Stimulated activated naive CD8-positive, alpha-beta T cell treated with anti-CD3 and anti-CD28 coated beads, Interleukin-15, Interleukin-2, amounts not matched to agents 100 U/mL and 50 U/mL, for 24 hours (primary cell): ENCODE data around the gene DPP7.
A peak's percentile ranks its signal among the peaks of the same experiment; 100 is the strongest.
"Not testable (repeated sequence)": the region's sequence is repeated elsewhere in the genome, so short reads cannot be mapped to it uniquely, and the experiment has no call there.

ENCODE experiments used
- ATAC-seq: fragments of 150-1000 bp; cut with Tn5 transposase; one replicate; pipeline ENCODE4 v1.10.0; 2021
- DNase-seq: peaks from one replicate; pipeline ENCODE4 v3.0.0; 2021

The DPP7 gene

GRCh38 chr9:137070906-137071275 is 43.6 kb downstream of the DPP7 start:
- ATAC-seq (no peak), DNase-seq (no peak)

GRCh38 chr9:137070201-137070905 is 44.2 kb downstream of the DPP7 start, which contains the start of gene SAPCD2:
TSS of gene SAPCD2 (minus strand) at chr9:137070557. CDS start at chr9:137070460, 97 bp downstream.
- DNase-seq (peak; percentile 83), ATAC-seq (peak; percentile 90)

- ATAC-seq, result no peak
- DNase-seq, result no peak
Measured at GRCh38 chr9:137069508-137070091, 44.9 kb downstream of the DPP7 start.

- no peak for DNase-seq
- ATAC-seq, result no peak
Measured at GRCh38 chr9:137068539-137069507, 45.7 kb downstream of the DPP7 start.

GRCh38 chr9:137067860-137068538 is 46.5 kb downstream of the DPP7 start:
- ATAC-seq (peak; percentile 57), DNase-seq (peak; percentile 89)

GRCh38 chr9:137066096-137066861 is 48.3 kb downstream of the DPP7 start:
- no peak for ATAC-seq

GRCh38 chr9:137065336-137065967 is 49.1 kb downstream of the DPP7 start:
- DNase-seq, result no peak
- ATAC-seq, result no peak

More at GRCh38 chr9:137066096-137066861, 48.3 kb downstream of the DPP7 start:
- DNase-seq, result no peak

GRCh38 chr9:137064880-137065164 is 49.7 kb downstream of the DPP7 start:
- no peak for DNase-seq
- ATAC-seq, result no peak

GRCh38 chr9:137064027-137064879 is 50.3 kb downstream of the DPP7 start:
- DNase-seq (peak; percentile 82), ATAC-seq (no peak)

- DNase-seq (no peak), ATAC-seq (no peak)
Measured at GRCh38 chr9:137063311-137064026, 51.1 kb downstream of the DPP7 start.

GRCh38 chr9:137062798-137063197 is 51.7 kb downstream of the DPP7 start:
- not testable (repeated sequence) for ATAC-seq, DNase-seq

GRCh38 chr9:137062384-137062783 is 52.1 kb downstream of the DPP7 start:
- no peak for DNase-seq
- ATAC-seq, result no peak
